Epithelial cell of esophagus (primary cell): ENCODE data around the gene ECHDC3.
A peak's percentile ranks its signal among the peaks of the same experiment; 100 is the strongest.
"Not testable (repeated sequence)": the region's sequence is repeated elsewhere in the genome, so short reads cannot be mapped to it uniquely, and the experiment has no call there.

Source experiments
- DNase-seq: peaks from one replicate; pipeline ENCODE4 v3.0.0; 2010; ENCODE audit warnings: low read depth
- H3K4me3 ChIP-seq: 2 replicates; pipeline ENCODE4 v1.5.1; 2011; ENCODE audit warnings: mild to moderate bottlenecking, low read length, control low read depth
- CTCF ChIP-seq: IDR thresholded peaks from 2 replicates; pipeline ENCODE4 v1.5.1; 2011; ENCODE audit warnings: low read depth, mild to moderate bottlenecking, low read length, control low read depth, inconsistent platforms; ENCODE audit not compliant: insufficient read depth; ENCODE audit errors: missing control alignments

The ECHDC3 gene

GRCh38 chr10:11700539-11700938 lies 41.6 kb upstream of the ECHDC3 start:
- no peak overlapping the region for H3K4me3 ChIP-seq
- TF ChIP-seq CTCF: no peak
- DNase-seq: no peak

GRCh38 chr10:11701451-11702095 lies 40.6 kb upstream of the ECHDC3 start:
- DNase-seq: no peak
- no peak for TF ChIP-seq CTCF

GRCh38 chr10:11702264-11702663 lies 39.9 kb upstream of the ECHDC3 start:
- TF ChIP-seq CTCF: no peak
- DNase-seq: no peak
- H3K4me3 ChIP-seq: no peak overlapping the region

More at GRCh38 chr10:11701451-11702095, 40.6 kb upstream of the ECHDC3 start:
- H3K4me3 ChIP-seq: no peak overlapping the region

GRCh38 chr10:11704092-11704491 lies 38.1 kb upstream of the ECHDC3 start:
- H3K4me3 ChIP-seq: no peak overlapping the region
- no peak for TF ChIP-seq CTCF
- DNase-seq: no peak

- no peak overlapping the region for H3K4me3 ChIP-seq
- peak; percentile 23 for DNase-seq
- TF ChIP-seq CTCF: no peak
Observed at GRCh38 chr10:11705722-11706121, 36.5 kb upstream of the ECHDC3 start.

- no peak for DNase-seq
- no peak for TF ChIP-seq CTCF
Observed at GRCh38 chr10:11706895-11707567, 35.2 kb upstream of the ECHDC3 start.

GRCh38 chr10:11707624-11708350 lies 34.4 kb upstream of the ECHDC3 start:
- no peak for TF ChIP-seq CTCF
- DNase-seq: peak; percentile 21
- H3K4me3 ChIP-seq: no peak overlapping the region

More at GRCh38 chr10:11706895-11707567, 35.2 kb upstream of the ECHDC3 start:
- no peak overlapping the region for H3K4me3 ChIP-seq

- H3K4me3 ChIP-seq, DNase-seq: not testable (repeated sequence)
Observed at GRCh38 chr10:11708801-11709200, 33.4 kb upstream of the ECHDC3 start.
